Hindlimb muscle (tissue), 1 donor: ENCODE data around the gene RASIP1. TPM values are rescaled to one million over a fixed set of nuclear protein-coding genes. Genes with fewer than 3 reads are reported as not detected.
"Not testable (repeated sequence)": the region's sequence is repeated elsewhere in the genome, so short reads cannot be mapped to it uniquely, and the experiment has no call there.

Experiments
- DNase-seq: peaks from one replicate; pipeline ENCODE4 v3.0.0-alpha.2; 2013
- polyA plus RNA-seq: library from polyadenylated mRNA; unstranded; fragments of 120-200 nt; gene quantifications from one replicate; pipeline ENCODE4 v1.2.1, GENCODE V29; 2013; ENCODE audit not compliant: insufficient read length

Gene RASIP1
- polyA plus RNA-seq, 1 donor: 32.8 TPM

DNA sequence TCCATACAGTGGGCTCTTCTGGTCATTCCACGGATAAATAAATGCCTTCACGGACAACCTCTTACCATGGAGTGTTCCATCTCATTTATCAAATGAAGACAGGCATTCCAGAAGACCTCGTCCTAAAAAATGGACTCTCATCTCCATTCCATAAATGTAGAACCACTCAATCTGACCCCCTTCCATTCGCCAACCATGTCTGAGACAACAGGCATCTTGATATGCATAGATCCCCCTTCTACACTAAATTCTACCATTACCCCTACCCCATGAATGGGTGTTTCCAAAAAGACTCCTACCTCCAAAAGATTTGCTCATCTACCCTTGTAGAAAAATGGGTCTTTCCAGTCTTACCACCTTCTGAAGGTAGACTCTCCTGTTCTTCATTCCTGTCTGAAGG is 9.0 kb downstream of the RASIP1 start:
- DNase-seq: no peak

DNA sequence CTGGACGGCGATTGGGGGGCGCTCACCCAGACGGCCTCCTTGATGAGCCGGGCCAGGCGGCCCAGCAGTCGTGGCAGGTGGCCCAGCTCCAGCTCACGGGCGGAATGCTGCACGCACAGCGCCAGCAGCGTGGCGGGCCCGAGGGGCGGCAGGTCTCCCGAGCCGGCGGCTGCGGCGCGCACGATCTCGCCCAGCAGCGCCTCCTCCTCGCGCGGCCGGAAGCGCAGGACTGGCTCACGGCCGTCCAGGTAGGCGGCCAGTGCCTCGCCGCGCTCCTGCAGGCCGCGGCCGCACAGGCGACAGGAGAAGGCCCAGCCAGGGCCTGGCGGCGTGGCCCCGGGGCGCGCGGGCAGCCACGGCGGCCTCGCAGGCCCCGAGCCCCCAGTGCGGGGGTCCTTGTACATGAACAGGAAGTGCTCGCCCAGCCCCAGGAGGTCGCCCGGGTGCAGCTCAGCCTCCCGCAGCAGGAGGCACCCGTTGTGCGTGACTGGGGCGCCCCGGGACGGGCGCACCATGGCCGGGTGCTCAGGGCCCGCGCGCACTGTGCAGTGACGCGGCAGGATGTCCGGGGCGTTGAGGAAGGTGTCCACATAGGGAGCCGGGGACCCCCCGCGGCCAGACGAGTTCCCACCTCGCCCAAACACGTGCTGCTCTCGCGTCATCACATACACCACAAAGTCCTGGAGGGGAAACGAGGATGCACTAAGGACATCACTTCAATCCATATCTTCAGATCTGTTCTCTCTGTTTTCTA is 11.3 kb downstream of the RASIP1 start:
- DNase-seq: no peak

DNA sequence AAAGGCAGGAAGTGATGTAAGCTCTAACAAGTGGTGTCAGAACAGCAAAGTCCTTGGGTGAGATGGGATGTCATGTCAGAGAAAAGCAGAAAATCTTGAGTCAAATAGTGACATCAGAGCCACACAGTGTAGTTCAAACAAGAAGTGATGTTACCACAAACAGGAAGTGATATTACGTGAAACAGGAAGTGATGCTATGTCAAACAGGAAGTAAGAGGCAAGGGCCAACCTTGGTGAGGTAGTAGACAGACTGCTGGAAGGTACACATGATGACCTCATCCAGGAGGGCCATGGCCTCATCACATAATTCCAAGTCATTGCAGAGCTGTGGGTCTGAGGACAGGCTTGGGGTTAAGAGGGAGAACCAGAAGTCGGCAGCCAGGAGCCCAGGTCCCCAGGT is 13.9 kb downstream of the RASIP1 start:
- no peak for DNase-seq

DNA sequence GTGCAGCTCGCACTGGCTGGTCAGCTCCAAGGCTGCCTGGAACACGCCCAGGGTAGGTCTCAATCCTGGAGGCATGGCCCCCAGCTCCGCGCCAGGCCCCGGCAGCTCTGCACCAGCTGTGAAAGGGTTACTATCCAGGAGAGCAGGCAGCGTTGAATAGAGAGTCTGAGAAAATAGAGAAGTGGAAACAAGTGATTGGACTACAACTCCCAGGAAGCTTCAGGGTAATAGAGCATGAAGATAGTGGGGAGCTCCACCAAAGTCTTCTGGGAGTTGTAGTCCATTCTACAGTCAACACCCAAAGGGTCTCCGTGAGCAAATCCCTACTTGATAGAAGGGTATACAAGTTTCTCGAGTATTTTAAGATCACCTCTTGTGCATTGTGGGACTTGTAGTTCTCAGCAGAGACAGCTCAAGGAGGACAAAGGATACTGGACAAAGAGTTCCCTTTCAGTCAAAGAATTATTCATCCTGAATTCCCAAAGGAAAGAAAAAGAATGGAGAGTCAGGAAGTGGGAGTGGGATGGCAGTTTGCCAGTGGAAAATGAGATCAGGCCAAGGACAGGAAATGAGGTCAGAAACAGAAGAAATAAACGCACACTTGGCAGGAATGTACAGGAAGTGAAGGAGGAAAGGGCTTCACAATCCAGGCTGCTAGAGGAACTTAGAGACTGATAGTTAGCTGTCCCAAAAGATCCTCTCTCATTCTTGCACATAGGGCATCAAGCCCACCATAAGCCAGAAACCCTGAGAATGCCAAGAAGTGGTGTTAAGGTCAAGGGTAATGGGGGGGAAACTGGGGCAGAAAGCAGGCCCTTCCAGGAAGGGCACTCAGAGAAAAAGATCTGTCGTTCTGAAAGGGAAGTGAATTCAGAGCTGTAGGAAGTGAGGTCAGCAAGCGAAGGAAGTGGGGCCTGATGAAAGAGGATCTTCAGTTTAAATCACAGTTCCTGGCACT is 15.3 kb downstream of the RASIP1 start:
- peak; percentile 87 for DNase-seq

DNA sequence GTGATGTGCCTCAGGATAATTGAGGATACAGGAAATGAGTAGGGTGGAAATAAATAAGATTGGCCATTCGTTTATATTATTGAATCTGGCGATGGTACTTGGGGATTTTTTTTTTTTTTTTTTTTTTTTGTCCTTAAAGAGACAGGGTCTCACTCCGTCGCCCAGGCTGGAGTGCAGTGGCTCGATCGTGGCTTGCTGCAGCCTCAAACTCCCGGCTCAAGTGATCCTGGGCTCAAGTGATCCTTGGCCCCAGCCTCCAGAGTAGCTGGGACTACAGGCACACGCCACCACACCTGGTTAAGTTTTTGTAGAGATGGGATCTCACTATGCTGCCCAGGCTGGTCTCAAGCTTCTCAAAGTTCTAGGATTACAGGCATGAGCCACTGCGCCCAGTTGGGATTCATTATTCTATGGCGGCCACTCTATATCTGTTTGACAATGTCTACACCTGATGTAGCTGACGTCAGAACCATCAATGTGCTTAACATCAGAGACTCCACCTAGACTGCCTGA is 18.2 kb downstream of the RASIP1 start:
- no peak for DNase-seq

DNA sequence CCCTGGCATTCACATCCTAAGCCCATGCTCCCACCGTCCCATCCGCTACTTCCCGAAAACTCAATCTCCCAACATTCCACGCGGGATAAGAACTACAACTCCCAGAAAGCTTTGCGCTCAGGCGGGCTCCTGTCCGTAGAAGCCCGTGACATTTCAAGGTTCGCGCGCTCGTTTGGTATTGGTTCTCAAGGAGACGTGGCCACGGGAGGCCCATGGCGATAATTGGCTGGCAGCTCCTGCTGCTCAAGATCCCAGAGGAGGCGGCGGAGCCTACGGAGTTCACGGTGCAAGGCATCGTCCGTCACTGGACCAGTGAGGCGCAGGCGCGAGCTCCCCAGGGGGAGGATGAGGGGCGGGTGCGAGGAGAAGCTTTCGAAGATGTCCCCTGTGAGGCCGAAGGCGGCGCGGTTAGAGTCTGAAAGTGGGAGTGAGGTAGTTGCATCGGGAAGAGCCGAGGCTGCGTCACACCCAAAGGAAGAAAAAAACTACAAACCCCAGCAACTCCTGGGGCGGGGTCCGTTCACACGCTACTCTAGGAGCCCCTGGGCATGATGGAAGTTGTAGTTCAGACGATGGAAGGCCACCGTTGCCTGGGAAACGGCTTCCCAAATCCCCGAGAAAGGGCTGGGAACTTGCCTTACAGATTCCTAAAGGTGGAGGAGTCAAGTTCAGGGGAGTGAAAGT is 19.7 kb downstream of the RASIP1 start:
- peak; percentile 99 for DNase-seq

DNA sequence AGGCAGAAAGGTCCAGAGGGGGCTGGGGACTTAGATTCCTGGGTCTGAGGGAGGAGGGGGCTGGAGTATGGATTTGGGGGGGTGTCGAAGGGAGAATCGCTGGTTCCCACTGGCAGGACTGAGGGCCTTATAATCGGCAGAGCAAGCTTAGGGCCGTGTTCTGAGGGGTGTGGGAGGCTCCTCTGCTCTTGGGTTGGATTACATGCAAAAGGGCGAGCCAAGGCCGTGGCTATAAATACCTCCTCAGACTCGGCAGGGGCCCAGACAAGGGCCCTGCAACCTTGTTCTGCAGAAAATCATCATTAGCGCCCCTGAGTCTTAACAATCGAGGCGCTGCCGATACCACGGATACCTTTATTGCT is 20.2 kb downstream of the RASIP1 start:
- DNase-seq: no peak

DNA sequence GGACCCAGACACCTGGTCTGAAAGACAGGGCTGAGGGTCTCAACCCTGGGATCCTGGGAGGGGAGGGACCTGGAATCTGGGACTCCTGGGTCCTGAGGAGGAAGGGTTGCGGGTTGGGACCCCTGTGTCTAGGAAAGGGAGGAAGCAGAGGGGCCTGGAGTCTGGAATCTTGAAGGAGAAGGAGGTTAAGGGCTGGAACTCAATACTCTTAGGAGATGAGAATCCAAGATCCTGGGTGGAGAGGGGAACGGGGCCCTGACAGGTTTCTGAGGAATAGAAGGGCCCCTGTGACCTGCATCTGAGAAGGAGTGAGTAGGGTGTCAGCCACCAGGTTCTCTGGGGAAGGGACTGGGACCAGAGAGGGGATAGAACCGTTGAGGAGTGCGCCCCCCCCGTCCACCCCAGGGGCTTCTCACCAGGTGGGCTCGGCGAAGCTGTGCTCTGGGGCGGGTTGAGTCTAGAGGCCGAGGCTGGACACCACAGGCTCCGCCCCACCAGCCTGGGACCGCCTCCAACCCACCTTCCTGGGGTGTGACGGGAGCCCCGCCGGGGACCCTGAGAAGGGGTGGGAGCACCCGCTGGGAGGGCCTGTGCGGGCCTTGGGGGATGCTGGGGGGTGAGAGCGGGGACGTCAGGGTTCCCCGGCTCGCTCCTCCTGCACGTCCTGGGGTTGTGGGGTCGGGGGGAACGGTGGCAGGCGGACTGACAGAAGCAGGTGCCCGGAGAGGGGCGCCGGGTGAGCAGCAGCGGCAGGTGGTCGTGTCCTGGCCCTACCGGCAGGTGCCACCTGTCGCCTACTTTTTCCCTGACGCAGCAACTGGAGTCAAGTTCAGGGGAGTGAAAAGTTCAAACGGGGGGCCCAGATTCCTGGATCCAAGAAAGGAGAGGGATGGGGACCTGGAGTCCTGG is 20.9 kb downstream of the RASIP1 start, which contains the start of gene MAMSTR:
TSS of gene MAMSTR (minus strand) at position 463 of the 909 bp plus-strand sequence. CDS start 694 bp downstream, outside the sequence.
- DNase-seq: no peak

DNA sequence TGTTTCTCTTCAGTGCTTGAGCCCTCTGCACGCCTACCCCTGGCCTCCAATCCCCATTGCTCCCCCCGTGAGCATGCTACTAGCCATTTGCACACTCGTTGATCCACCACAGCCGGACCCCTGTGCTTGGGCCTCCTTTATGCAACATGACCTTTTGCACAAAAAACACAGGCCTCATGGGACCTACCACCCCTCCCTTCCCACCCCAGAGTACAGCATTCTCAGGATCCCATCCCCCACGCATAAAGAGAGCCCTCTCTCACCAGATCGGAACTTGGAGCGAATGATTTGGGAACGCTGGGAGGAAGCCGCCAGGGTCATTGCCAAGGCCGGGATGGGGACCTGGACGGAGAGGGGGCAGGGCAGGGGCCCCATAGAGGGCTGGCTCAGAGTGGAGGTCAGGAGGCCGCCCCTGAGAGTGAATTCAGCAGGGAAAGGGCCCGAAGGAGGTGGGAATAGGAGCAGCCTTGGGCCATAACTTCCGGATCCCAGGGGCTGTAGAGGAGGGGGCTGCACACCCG is 21.6 kb downstream of the RASIP1 start:
- DNase-seq: no peak

DNA sequence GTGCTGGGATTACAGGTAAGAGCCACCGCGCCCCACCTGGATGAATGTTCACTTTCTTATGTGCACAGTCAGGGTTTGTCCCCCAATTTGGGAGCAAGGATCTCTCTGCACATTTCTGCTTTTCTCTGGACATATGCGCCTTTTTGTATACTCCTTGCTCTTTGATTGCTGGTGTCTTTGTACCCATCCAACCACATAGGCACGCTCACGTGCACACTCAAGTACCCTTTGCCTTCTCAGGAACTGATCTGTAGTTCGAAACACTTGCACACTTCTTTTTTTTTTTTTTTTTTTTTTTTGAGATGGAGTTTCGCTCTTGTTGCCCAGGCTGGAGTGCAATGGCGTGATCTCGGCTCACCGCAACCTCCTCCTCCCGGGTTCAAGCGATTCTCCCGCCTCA is 22.3 kb downstream of the RASIP1 start:
- not testable (repeated sequence) for DNase-seq

DNA sequence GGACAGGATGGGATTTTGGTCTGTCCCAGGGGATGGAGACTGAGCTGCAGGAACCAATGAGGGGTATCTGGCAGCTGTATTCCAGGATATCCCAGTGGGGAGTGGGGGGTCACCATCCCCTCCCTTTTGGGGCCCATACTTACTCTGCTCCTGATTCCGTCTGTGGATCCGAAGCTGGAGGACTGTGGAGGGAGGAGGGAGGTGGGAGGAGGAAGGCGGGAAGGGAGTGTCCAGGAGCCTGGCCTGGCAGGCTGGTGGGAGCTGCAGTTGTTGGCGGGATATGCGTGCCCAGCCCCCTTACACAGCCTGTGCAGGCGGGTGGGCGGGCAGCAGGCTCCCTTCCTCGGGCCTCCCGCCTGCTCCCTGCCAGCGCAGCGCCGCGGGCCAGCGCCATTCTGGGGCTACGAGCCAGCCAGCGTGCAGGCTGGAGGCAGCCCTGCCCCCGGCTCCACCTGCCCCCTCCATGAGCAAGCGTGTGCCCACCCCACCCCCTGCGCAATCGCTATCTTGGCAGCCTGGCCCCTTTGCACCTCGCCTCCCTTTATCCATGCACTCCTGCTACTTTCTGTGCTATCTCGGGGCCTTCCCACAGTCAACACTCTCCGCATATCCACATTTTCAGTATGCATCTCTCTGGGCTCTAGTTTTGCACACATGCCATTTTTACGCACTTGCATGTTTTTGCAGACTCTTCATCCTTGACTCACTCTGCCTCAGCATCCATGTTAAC is 23.7 kb downstream of the RASIP1 start:
- DNase-seq: peak; percentile 86

DNA sequence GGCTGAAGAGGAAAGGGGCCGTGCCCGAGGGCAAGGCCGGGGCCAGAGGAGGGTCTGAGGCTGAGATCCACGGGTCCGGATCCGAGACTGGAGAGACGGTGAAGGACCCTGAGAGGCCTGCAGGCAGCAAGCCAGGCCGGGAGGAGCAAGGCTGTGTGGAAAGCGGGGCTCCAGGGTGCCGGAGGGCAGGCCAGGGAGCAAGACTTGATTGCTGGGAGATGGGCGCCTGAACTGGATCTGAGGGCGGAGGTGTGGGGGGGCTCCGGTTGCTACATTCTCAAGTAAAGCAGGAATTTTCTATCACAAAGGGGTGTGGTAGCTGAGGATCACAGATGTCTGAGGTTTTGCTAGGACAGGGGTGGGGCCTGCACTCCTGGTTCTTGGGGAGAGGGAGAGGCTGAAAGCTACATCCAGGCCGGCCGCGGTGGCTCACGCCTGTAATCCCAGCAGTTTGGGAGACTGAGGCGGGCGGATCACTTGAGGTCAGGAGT is 24.7 kb downstream of the RASIP1 start:
- DNase-seq: no peak

DNA sequence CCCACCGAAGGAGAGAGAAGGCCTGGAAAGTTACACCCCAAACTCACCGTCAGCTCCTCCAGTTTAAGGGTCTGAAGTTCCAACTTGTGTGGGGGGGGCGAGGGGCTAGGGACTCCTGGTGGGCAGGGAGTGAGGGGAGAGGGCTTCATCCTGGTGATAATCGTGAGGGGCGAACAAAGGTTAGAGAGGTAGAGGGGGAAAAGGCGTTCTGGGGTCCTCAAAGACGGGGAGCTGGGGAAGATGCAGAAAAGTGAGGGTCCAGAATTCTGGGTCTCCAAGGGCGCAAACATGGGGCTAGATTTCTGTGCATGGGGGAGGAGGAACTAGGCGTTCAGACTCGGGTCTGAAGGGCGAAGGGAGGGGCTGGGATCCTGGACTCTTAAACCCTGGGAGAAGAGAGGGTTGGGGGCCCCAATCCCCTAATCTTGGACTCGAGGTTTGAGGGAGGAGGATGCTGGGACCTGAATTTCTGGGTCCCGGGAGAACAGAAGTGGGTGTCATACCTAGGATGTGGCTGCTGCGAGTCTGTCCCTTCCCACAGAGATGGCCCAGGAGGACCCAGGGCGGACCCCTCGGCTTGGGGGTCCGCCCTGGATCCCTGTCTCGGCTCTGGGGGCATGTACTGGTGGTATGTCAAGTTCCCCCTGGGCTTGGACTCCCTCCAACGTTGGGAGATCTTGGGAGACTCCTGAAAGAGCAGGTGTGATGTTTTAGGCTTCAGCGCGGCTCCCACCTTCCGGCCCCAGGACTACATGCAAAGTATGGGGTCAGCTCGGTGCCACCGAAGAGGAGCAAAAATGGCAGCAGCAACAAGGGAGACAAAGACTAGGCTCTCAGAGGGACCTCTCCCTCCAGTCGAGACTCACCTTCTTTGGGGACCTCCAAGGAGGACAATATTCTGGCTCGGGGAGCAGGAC is 25.4 kb downstream of the RASIP1 start:
- DNase-seq: no peak

DNA sequence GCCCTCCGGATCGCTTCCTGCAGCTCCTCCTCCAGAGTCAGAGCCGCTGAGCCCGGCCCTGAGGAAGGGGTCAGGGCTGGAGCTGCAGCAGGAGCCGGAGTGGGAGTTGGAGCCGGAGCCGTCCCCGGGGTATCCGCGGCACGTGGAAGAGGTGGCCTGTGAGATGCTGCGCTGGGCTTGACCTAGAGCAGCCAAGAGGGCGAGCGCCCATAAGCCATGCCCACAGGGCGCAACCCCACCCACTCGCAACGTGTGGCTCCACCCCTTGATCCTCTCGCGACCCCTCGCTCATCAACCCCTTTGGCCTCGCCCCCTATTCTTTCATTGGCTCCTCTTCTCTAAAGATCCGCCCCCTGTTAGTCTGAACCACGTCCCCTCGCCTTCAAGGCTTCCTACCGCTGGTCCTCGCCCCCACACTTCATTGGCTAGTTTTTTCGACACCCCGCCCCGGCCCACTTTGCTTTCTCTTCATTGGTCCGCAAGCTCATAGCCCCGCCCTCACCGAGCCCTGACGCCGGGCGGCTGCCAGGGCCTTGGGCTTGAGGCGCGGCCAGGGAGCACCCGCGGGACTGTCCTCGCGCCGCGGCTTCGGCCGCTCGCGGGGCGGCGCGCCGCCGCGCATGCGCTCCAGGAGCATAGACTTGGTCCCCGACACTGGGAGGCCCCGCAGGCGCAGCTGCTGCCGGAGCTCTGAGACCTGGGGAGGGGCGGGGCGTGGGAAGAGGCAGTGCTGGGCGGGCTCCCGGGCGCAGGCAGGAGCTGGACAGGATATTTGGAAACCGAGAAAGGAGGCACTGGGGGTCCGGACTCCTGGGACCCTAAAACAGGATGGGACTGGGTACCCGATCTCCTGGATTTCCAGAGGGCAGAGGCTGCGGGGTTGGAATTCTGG is 26.3 kb downstream of the RASIP1 start:
- peak; percentile 100 for DNase-seq

DNA sequence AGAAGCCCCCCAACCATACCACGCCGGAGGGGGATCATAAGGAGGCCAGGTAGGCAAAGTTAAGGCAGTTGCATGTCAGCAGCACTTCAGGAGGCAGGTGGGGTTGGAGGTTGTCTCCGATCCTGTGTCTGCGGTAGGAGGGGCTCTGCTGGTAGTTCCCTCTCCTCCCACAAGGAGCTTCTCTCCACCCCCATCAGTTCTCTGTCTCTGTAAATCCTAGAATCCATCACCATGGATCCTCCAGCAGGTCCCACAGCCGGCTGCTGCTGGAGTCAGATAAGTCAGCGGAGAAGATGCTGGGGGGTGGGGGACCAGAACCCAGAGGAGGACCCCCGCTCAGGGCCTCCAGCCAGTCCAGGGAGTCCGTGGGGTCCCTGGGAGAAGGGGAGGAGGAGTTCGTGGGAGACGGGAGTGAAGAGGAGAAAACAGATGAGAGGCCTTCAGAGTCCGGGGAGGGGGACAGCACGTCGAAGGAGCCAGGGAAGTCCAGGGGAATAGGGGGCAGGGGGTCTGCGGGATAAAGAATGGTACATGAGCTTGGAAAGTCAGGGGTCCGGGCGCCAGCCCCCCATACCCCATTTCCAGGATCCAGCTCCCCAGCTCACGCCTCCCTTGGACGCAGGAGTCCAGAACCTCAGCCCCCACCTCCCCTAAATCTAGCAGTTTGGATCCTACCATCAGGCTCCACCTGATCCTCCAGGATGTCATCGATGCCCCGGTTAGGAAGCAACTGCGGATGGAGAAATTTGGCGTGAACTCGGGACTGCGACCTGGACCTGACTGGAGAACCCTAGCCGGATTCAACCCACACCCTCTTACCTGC is 27.2 kb downstream of the RASIP1 start:
- DNase-seq: no peak

DNA sequence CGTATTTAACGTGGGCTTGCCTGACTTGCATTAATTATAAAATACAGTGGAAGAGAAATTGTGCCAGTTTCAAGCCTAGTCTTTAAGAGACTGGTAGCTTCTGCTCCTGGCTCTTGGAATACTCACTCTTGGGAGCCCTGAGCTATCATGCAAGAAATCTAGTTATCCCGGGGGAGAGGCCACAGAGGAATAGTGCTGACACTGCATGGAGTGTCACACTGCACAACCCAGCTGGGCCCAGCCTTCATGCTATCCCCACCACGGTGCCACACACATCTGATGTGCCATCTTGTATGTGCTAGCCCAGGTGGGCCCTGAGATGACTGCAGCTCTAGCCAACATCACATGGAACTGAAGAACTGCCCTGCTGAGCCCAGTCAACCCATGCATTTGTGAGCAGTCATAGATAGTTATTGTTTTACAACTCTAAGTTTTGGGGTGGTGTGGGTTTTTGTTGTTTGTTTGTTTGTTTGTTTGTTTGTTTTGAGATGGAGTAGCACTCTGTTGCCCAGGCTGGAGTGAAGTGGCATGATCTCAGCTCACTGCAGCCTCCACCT is 29.2 kb downstream of the RASIP1 start:
- no peak for DNase-seq

DNA sequence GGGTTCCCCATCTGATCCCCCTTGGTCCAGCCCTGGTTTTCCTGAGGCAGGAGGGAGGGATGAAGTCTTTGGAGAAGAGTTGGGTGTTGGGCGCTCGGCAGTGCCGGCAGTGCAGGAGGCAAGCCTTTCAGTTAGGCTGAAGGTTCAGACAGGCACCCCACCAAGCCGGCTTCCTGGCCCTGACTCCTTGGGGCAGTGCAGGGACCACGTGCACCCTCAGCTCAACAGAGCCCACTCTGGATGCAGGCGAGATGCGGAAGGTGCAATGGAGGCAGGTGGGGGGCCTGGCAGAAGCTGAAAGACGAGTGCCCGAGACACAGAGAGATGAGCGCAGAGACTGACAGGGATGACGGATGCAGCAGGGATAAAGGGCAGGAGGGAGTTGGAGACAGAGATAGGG is 31.9 kb downstream of the RASIP1 start:
- DNase-seq: no peak
